CD14-positive monocyte (primary cell): ENCODE measurements around the gene RFX4. TPM values are rescaled to one million over a fixed set of nuclear protein-coding genes. Genes with fewer than 3 reads are reported as not detected.

Experiments used
- DNase-seq, 3 donors: peaks; one replicate each; pipeline ENCODE4 v3.0.0-alpha.2; 2011 to 2022
- H2AFZ ChIP-seq: 2 replicates; pipeline ENCODE4 v1.6.0; 2012; ENCODE audit warnings: mild to moderate bottlenecking, low read depth, low read length, inconsistent platforms; ENCODE audit not compliant: insufficient read depth, poor library complexity, severe bottlenecking
- H3K27ac ChIP-seq, 2 donors: 1 replicate in 1 of 2; 2 replicates in 1 of 2; pipeline ENCODE4 v1.5.1; 2012 to 2013; ENCODE audit warnings: low read length in 2 of 2, control low read depth in 1 of 2, inconsistent platforms in 1 of 2, low read depth in 1 of 2, mild to moderate bottlenecking in 1 of 2
- H3K27me3 ChIP-seq, 2 donors: one replicate each; pipeline versions ENCODE4 v1.6.0 to v1.6.1; 2011 to 2013; ENCODE audit warnings: low read length in 2 of 2; ENCODE audit not compliant: control insufficient read depth in 2 of 2, insufficient read depth in 2 of 2
- H3K36me3 ChIP-seq, 2 donors: replicated peaks in 1 of 2; 1 replicate in 1 of 2; 2 replicates in 1 of 2; pipeline versions ENCODE4 v1.5.1 to v1.6.1; 2012 to 2013; ENCODE audit warnings: low read length in 2 of 2, control low read depth in 1 of 2, inconsistent platforms in 1 of 2, mild to moderate bottlenecking in 1 of 2; ENCODE audit not compliant: insufficient read depth in 2 of 2, control insufficient read depth in 1 of 2
- H3K4me1 ChIP-seq, 2 donors: 1 replicate in 1 of 2; 2 replicates in 1 of 2; pipeline versions ENCODE4 v1.5.1 to v1.6.1; 2012 to 2013; ENCODE audit warnings: low read length in 2 of 2, control low read depth in 1 of 2, inconsistent platforms in 1 of 2, mild to moderate bottlenecking in 1 of 2, moderate library complexity in 1 of 2; ENCODE audit not compliant: insufficient read depth in 2 of 2, control insufficient read depth in 1 of 2
- H3K4me2 ChIP-seq: replicated peaks from 2 replicates; pipeline ENCODE3; 2012; ENCODE audit warnings: low read length, moderate library complexity, mild to moderate bottlenecking; ENCODE audit not compliant: poor library complexity, severe bottlenecking; ENCODE audit errors: extremely low read depth
- H3K4me3 ChIP-seq, 3 experiments: fragments of 200-600 bp in 1 of 3; sonication (generic) in 1 of 3; replicated peaks in 1 of 3; 1 replicate in 2 of 3; 2 replicates in 1 of 3; pipeline ENCODE4 v1.5.1; 2011 to 2013; ENCODE audit warnings: low read length in 3 of 3, mild to moderate bottlenecking in 3 of 3, control low read depth in 2 of 3, low read depth in 2 of 3, inconsistent platforms in 1 of 3, moderate library complexity in 1 of 3
- H3K79me2 ChIP-seq: 2 replicates; pipeline ENCODE4 v1.6.0; 2012; ENCODE audit warnings: mild to moderate bottlenecking, control low read depth, inconsistent platforms, low read length, moderate library complexity; ENCODE audit not compliant: insufficient read depth
- H3K9ac ChIP-seq: 2 replicates; pipeline ENCODE4 v1.6.0; 2017; ENCODE audit warnings: low read length, mild to moderate bottlenecking; ENCODE audit not compliant: insufficient read depth, poor library complexity, severe bottlenecking
- H3K9me3 ChIP-seq, 2 donors: replicated peaks in 1 of 2; 1 replicate in 1 of 2; 2 replicates in 1 of 2; pipeline versions ENCODE4 v1.5.1 to v1.6.1; 2012 to 2013; ENCODE audit warnings: low read length in 2 of 2, control low read depth in 1 of 2; ENCODE audit not compliant: control insufficient read depth in 1 of 2, insufficient read depth in 1 of 2
- H4K20me1 ChIP-seq: 2 replicates; pipeline ENCODE4 v1.6.0; 2012; ENCODE audit warnings: mild to moderate bottlenecking, low read length, control low read depth, moderate library complexity; ENCODE audit not compliant: insufficient read depth
- H3K27ac Mint-ChIP-seq, 7 donors: one replicate each; pipeline ENCODE4 v1.8.0; 2020; ENCODE audit warnings: mild to moderate bottlenecking in 7 of 7, mixed read lengths in 7 of 7, moderate library complexity in 6 of 7, inconsistent platforms in 2 of 7
- H3K27me3 Mint-ChIP-seq, 3 donors: one replicate each; pipeline ENCODE4 v1.8.0; 2021 to 2022; ENCODE audit warnings: low read depth in 3 of 3, mild to moderate bottlenecking in 3 of 3, mixed read lengths in 3 of 3, moderate library complexity in 3 of 3, inconsistent platforms in 1 of 3
- H3K36me3 Mint-ChIP-seq, 2 donors: one replicate each; pipeline ENCODE4 v1.8.0; 2020; ENCODE audit warnings: mixed read lengths in 2 of 2, inconsistent platforms in 1 of 2, mild to moderate bottlenecking in 1 of 2
- H3K4me1 Mint-ChIP-seq: one replicate; pipeline ENCODE4 v1.8.0; 2020; ENCODE audit warnings: mild to moderate bottlenecking, mixed read lengths
- H3K4me3 Mint-ChIP-seq, 2 donors: one replicate each; pipeline ENCODE4 v1.8.0; 2020; ENCODE audit warnings: mild to moderate bottlenecking in 2 of 2, mixed read lengths in 2 of 2, moderate library complexity in 1 of 2
- H3K9me3 Mint-ChIP-seq, 7 donors: one replicate each; pipeline ENCODE4 v1.8.0; 2020 to 2022; ENCODE audit warnings: mixed read lengths in 7 of 7, mild to moderate bottlenecking in 6 of 7, moderate library complexity in 6 of 7, inconsistent platforms in 2 of 7
- CTCF ChIP-seq: fragments of 200-600 bp; IDR thresholded peaks from one replicate; pipeline ENCODE4 v1.8.0; 2022; ENCODE audit warnings: antibody characterized with exemption, mild to moderate bottlenecking
- WGBS: methylation state at CpG from one replicate; pipeline ENCODE4 v1.1.5; 2013; ENCODE audit warnings: missing lambda C conversion rate; ENCODE audit not compliant: insufficient coverage; 5-methylcytosine and 5-hydroxymethylcytosine counted together
- intact Hi-C, 2 donors: fragments of 100-400 bp; cut with micrococcal nuclease; formaldehyde crosslinking; loops; one replicate each; pipeline versions ENCODE4 v1.15.0 to v1.15.1; 2023
- polyA plus RNA-seq, 3 donors: library from polyadenylated mRNA; depleted of rRNA in 1 of 3; unstranded in 2 of 3; stranded (reverse) in 1 of 3; fragments of 300-500 nt in 2 of 3; fragments of >200 nt in 1 of 3; fragmentation: Illumina TruSeq in 2 of 3; gene quantifications; 1 replicate in 2 of 3; 2 replicates in 1 of 3; pipeline ENCODE4 v1.2.3, GENCODE V29; 2012 to 2021

The RFX4 gene
- polyA plus RNA-seq, 3 donors: not detected

- H4K20me1 ChIP-seq: no peaks in the 10 kb centered on the region
- no peak overlapping the region for H3K9ac ChIP-seq
- H3K4me2 ChIP-seq: no peak overlapping the region
- no peaks in the 10 kb centered on the region for H3K36me3 ChIP-seq
- Mint-ChIP-seq H3K9me3 (peaks cover 8 to 22% (median 20%) of the 10 kb centered on the region in 7 donors), H3K27ac (no peak overlapping the region), H3K36me3 (no peaks in the 10 kb centered on the region), H3K27me3 (peaks cover 7 to 19% (median 12%) of the 10 kb centered on the region in 3 donors), H3K4me3 (peak overlapping the region in 1 of 2 donors; percentile 21), H3K4me1 (no peaks in the 10 kb centered on the region)
- intact Hi-C loops: no loop called here
- peaks cover 0 to 3% of the 10 kb centered on the region in 2 donors for H3K27me3 ChIP-seq
- no peak for DNase-seq
- no peak for TF ChIP-seq CTCF
- no peaks in the 10 kb centered on the region for H3K4me1 ChIP-seq
- 100% methylated on average over 3 of the region's 4 CpGs for WGBS
- H3K4me3 ChIP-seq: no peak overlapping the region
- no peak overlapping the region for H2AFZ ChIP-seq
- H3K27ac ChIP-seq: no peak overlapping the region
- H3K79me2 ChIP-seq: no peaks in the 10 kb centered on the region
- H3K9me3 ChIP-seq: peaks cover 5 to 8% of the 10 kb centered on the region in 2 donors
These were observed 114.0 kb downstream of the RFX4 start for GRCh38 chr12:106696681-106697417.

- Histone ChIP-seq H3K79me2 (no peaks in the 10 kb centered on the region), H3K27me3 (peaks cover 0 to 6% of the 10 kb centered on the region in 2 donors), H3K9ac (no peak overlapping the region), H3K27ac (no peak overlapping the region), H3K9me3 (peaks cover 5 to 12% of the 10 kb centered on the region in 2 donors), H3K4me2 (no peak overlapping the region), H3K36me3 (no peaks in the 10 kb centered on the region), H4K20me1 (no peaks in the 10 kb centered on the region), H2AFZ (no peak overlapping the region), H3K4me3 (no peak overlapping the region), H3K4me1 (no peaks in the 10 kb centered on the region)
- H3K4me1 Mint-ChIP-seq: no peaks in the 10 kb centered on the region
- WGBS: 63% methylated on average over 2 of the region's 3 CpGs
- H3K9me3 Mint-ChIP-seq: peaks cover 8 to 21% (median 17%) of the 10 kb centered on the region in 7 donors
- no peak overlapping the region for H3K27ac Mint-ChIP-seq
- DNase-seq: no peak
- no peak overlapping the region for H3K4me3 Mint-ChIP-seq
- intact Hi-C loops: no loop called here
- TF ChIP-seq CTCF: no peak
- peaks cover 2 to 9% (median 6%) of the 10 kb centered on the region in 3 donors for H3K27me3 Mint-ChIP-seq
- H3K36me3 Mint-ChIP-seq: no peaks in the 10 kb centered on the region
These were observed 121.3 kb downstream of the RFX4 start for GRCh38 chr12:106704081-106704480.
